ENCODE measurements around the gene LZTR1. TPM values are rescaled to one million over a fixed set of nuclear protein-coding genes. Genes with fewer than 3 reads are reported as not detected.
A peak's percentile ranks its signal among the peaks of the same experiment; 100 is the strongest.

LZTR1 gene
- polyA plus RNA-seq, 1 experiment: 28.3 TPM

- DNase-seq (ENCODE audit: low read depth, low spot score): no peak
- POLR2A ChIA-PET: interaction anchor here (1.3 kb wide), 1 partner anchor 55 kb away, joined by 5 read pairs; no protein-coding TSS in a partner anchor
- Histone ChIP-seq H3K4me3 (ENCODE audit: low read depth, low read length) (peak overlapping the region; percentile 92), H3K9me3 (ENCODE audit: control insufficient read depth, insufficient read depth, low read length) (peaks cover 10% of the 10 kb centered on the region), H3K27ac (ENCODE audit: low read depth, low read length) (no peak overlapping the region), H3K27me3 (ENCODE audit: control insufficient read depth, insufficient read depth, low read length) (no peaks in the 10 kb centered on the region)
- CTCF ChIA-PET: interaction anchor here (0.6 to 1.9 kb wide), 3 partner anchors 99 to 782 kb away, joined by 3 to 6 read pairs (median 3); no protein-coding TSS in a partner anchor
- no peak for TF ChIP-seq CTCF (IDR thresholded peaks at IDR 0.05; ENCODE audit: low read depth, low read length)
Measured at GRCh38 chr22:20983081-20983771, 1.1 kb downstream of the LZTR1 start.

GRCh38 chr22:20985720-20986119 lies 3.6 kb downstream of the LZTR1 start:
- ChIA-PET CTCF (no interaction called here), POLR2A (no interaction called here)

GRCh38 chr22:20986365-20986764 lies 4.3 kb downstream of the LZTR1 start:
- H3K4me3 ChIP-seq (ENCODE audit: low read depth, low read length): no peak overlapping the region
- ChIA-PET CTCF (interaction anchor here (0.6 kb wide), 1 partner anchor 116 kb away, joined by 3 read pairs; no protein-coding TSS in a partner anchor), POLR2A (no interaction called here)
- DNase-seq (ENCODE audit: low read depth, low spot score): no peak
- TF ChIP-seq CTCF (IDR thresholded peaks at IDR 0.05; ENCODE audit: low read depth, low read length): no peak
- H3K9me3 ChIP-seq (ENCODE audit: control insufficient read depth, insufficient read depth, low read length): no peaks in the 10 kb centered on the region; the same call in 1 of the 2 replicates
- H3K27me3 ChIP-seq (ENCODE audit: control insufficient read depth, insufficient read depth, low read length): no peaks in the 10 kb centered on the region
- no peak overlapping the region for H3K27ac ChIP-seq (ENCODE audit: low read depth, low read length)

More at GRCh38 chr22:20985720-20986119, 3.6 kb downstream of the LZTR1 start:
- no peak overlapping the region for H3K27ac ChIP-seq (ENCODE audit: low read depth, low read length)
- no peaks in the 10 kb centered on the region for H3K27me3 ChIP-seq (ENCODE audit: control insufficient read depth, insufficient read depth, low read length)
- H3K9me3 ChIP-seq (ENCODE audit: control insufficient read depth, insufficient read depth, low read length): no peaks in the 10 kb centered on the region; the same call in 1 of the 2 replicates
- TF ChIP-seq CTCF (IDR thresholded peaks at IDR 0.05; ENCODE audit: low read depth, low read length): no peak
- H3K4me3 ChIP-seq (ENCODE audit: low read depth, low read length): no peak overlapping the region
- DNase-seq (ENCODE audit: low read depth, low spot score): no peak

GRCh38 chr22:20987375-20987774 lies 5.3 kb downstream of the LZTR1 start:
- H3K4me3 ChIP-seq (ENCODE audit: low read depth, low read length): no peak overlapping the region
- DNase-seq (ENCODE audit: low read depth, low spot score): no peak
- H3K27me3 ChIP-seq (ENCODE audit: control insufficient read depth, insufficient read depth, low read length): no peaks in the 10 kb centered on the region
- no peak for TF ChIP-seq CTCF (IDR thresholded peaks at IDR 0.05; ENCODE audit: low read depth, low read length)
- ChIA-PET POLR2A (no interaction called here), CTCF (no interaction called here)
- H3K9me3 ChIP-seq (ENCODE audit: control insufficient read depth, insufficient read depth, low read length): no peaks in the 10 kb centered on the region; the same call in 1 of the 2 replicates
- H3K27ac ChIP-seq (ENCODE audit: low read depth, low read length): no peak overlapping the region

GRCh38 chr22:20988573-20989322 lies 6.7 kb downstream of the LZTR1 start:
- POLR2A ChIA-PET: interaction anchor here (0.7 kb wide), 1 partner anchor 13 kb away, joined by 3 read pairs; the partner anchor contains the start of gene THAP7
- Histone ChIP-seq H3K27me3 (ENCODE audit: control insufficient read depth, insufficient read depth, low read length) (no peaks in the 10 kb centered on the region), H3K27ac (ENCODE audit: low read depth, low read length) (no peak overlapping the region), H3K4me3 (ENCODE audit: low read depth, low read length) (no peak overlapping the region), H3K9me3 (ENCODE audit: control insufficient read depth, insufficient read depth, low read length) (no peaks in the 10 kb centered on the region; the same call in 1 of the 2 replicates)
- no peak for DNase-seq (ENCODE audit: low read depth, low spot score)
- TF ChIP-seq CTCF (IDR thresholded peaks at IDR 0.05; ENCODE audit: low read depth, low read length): no peak
- CTCF ChIA-PET: no interaction called here
